ENCODE data around the gene TBC1D2B. TPM values are rescaled to one million over a fixed set of nuclear protein-coding genes. Genes with fewer than 3 reads are reported as not detected.

TBC1D2B gene
- total and polyA plus RNA-seq, 2 of the 4 experiments (the other 2 are of a cell fraction), result 17.7 to 28.3 TPM

- DNase-seq (no peak), ATAC-seq (ENCODE audit: low read depth) (no peak)
- H3K9ac ChIP-seq (ENCODE audit: low read depth, low read length), result no peak overlapping the region
- peaks cover 11 to 49% of the 10 kb centered on the region in 2 experiments; a peak in 3 of 4 replicates for H3K79me1 ChIP-seq (ENCODE audit: low read depth in 1 of 2, low read length in 2 of 2)
- H3K4me1 ChIP-seq (ENCODE audit: control insufficient read depth, insufficient read depth, low read length), result peaks cover 15% of the 10 kb centered on the region
- no peak for TF ChIP-seq CHD1 (IDR thresholded peaks at IDR 0.05; ENCODE audit: low read depth, low read length)
- no peak for TF ChIP-seq SMC3 (IDR thresholded peaks at IDR 0.05; ENCODE audit: low read depth, low read length)
- no peak for TF ChIP-seq ELK1 (IDR thresholded peaks at IDR 0.05; ENCODE audit: borderline replicate concordance, low read depth, low read length)
- TF ChIP-seq POLR2A (IDR thresholded peaks at IDR 0.05; ENCODE audit: low read depth, low read length), result no peak
- TF ChIP-seq RAD21 (IDR thresholded peaks at IDR 0.05; ENCODE audit: low read length), result no peak
- dilution Hi-C loops (cut with HindIII; ENCODE audit: low sequenced_read_pairs, unreplicated experiment) (no loop called here), in situ Hi-C loops (cut with MboI; ENCODE audit: low sequenced_read_pairs) (no loop called here), intact Hi-C loops (cut with micrococcal nuclease) (no loop called here)
- no peak overlapping the region for H2AK9ac ChIP-seq (replicated peaks; ENCODE audit: low read depth, low read length, poor library complexity)
- H2BK15ac ChIP-seq (ENCODE audit: low read depth, low read length), result no peak overlapping the region
- H4K8ac ChIP-seq (ENCODE audit: low read depth in 2 of 2, low read length in 2 of 2), result no peak overlapping the region
- no peak overlapping the region for H3K14ac ChIP-seq (replicated peaks; ENCODE audit: low read depth, low read length)
- H4K20me1 ChIP-seq (ENCODE audit: insufficient read depth, low read length), result peaks cover 38% of the 10 kb centered on the region
- no CpG with 5 or more reads among the region's 4 CpGs for WGBS, 2 experiments (ENCODE audit: extremely low coverage in 2 of 2, insufficient read length in 1 of 2)
- H3K4me2 ChIP-seq (ENCODE audit: low read depth, low read length), result no peak overlapping the region
- no peak overlapping the region for H3K27ac ChIP-seq (ENCODE audit: insufficient read depth, low read length)
- no peak overlapping the region for H2BK20ac ChIP-seq (ENCODE audit: low read depth, low read length)
- ChIA-PET POLR2A (ENCODE audit: unreplicated experiment) (interaction anchor here (0.5 kb wide), 1 partner anchor 168 kb away, joined by 7 read pairs; no protein-coding TSS in a partner anchor), CTCF (interaction anchor here (0.7 kb wide), 1 partner anchor 218 kb away, joined by 7 read pairs; no protein-coding TSS in a partner anchor)
- no peak overlapping the region for H4K91ac ChIP-seq (ENCODE audit: insufficient read depth, low read depth, low read length)
- H3K4me3 ChIP-seq (ENCODE audit: insufficient read depth, low read depth, low read length), result no peak overlapping the region
- peaks cover 46% of the 10 kb centered on the region for H3K36me3 ChIP-seq (ENCODE audit: control insufficient read depth, insufficient read depth, low read length)
- no peak overlapping the region for H3K18ac ChIP-seq (ENCODE audit: low read depth, low read length)
- no peak overlapping the region for H2AFZ ChIP-seq (replicated peaks; ENCODE audit: low read length, poor library complexity)
- no peak overlapping the region for H3K56ac ChIP-seq (ENCODE audit: extremely low read depth, insufficient read depth, low read length)
- no peak overlapping the region for H2BK5ac ChIP-seq (ENCODE audit: low read depth, low read length, poor library complexity, severe bottlenecking)
- peaks cover 13% of the 10 kb centered on the region for H3K9me1 ChIP-seq (ENCODE audit: insufficient read depth, low read length)
- H3K9me3 ChIP-seq (ENCODE audit: control insufficient read depth, insufficient read depth, low read length), result no peaks in the 10 kb centered on the region
- no peak overlapping the region for H3K23ac ChIP-seq (ENCODE audit: low read depth, low read length)
- no peak overlapping the region for H2AK5ac ChIP-seq (ENCODE audit: low read depth, low read length)
- no peaks in the 10 kb centered on the region for H3K27me3 ChIP-seq (ENCODE audit: control insufficient read depth, insufficient read depth, low read length)
- H3K4ac ChIP-seq (ENCODE audit: low read depth, low read length), result no peak overlapping the region
- BruUV-seq (replicated peaks), result no TSS peak
- no peak overlapping the region for H2BK120ac ChIP-seq (ENCODE audit: low read depth, low read length)
- no peak overlapping the region for H4K5ac ChIP-seq (ENCODE audit: low read depth, low read length)
These were observed 67.4 kb downstream of the TBC1D2B start for GRCh38 chr15:78010067-78010466.

Data from IMR-90 (cell line).